Peyer's patch (tissue), 4 donors: ENCODE data around the gene COPG1. TPM values are rescaled to one million over a fixed set of nuclear protein-coding genes. Genes with fewer than 3 reads are reported as not detected.
"Not testable (repeated sequence)": the region's sequence is repeated elsewhere in the genome, so short reads cannot be mapped to it uniquely, and the experiment has no call there.

Source experiments
- DNase-seq, 3 donors: peaks; one replicate each; pipeline ENCODE4 v3.0.0-alpha.2; 2017 to 2019
- H3K27ac ChIP-seq, 4 donors: fragments of 200-600 bp; sonication (generic); one replicate each; pipeline ENCODE4 v1.5.1; 2016 to 2019
- H3K27me3 ChIP-seq, 2 donors: fragments of 200-600 bp; sonication (generic); one replicate each; pipeline ENCODE4 v1.5.1; 2019
- H3K36me3 ChIP-seq, 3 donors: fragments of 200-600 bp; sonication (generic); one replicate each; pipeline ENCODE4 v1.5.1; 2016 to 2019
- H3K4me1 ChIP-seq, 4 donors: fragments of 200-600 bp; sonication (generic); one replicate each; pipeline ENCODE4 v1.5.1; 2016 to 2019
- H3K4me3 ChIP-seq, 4 donors: fragments of 200-600 bp; sonication (generic); 1 replicate in 3 of 4; 2 replicates in 1 of 4; pipeline ENCODE4 v1.5.1; 2016 to 2019; ENCODE audit warnings: mild to moderate bottlenecking in 1 of 4
- H3K9me3 ChIP-seq, 4 donors: fragments of 200-600 bp; sonication (generic); one replicate each; pipeline ENCODE4 v1.5.1; 2016 to 2019; ENCODE audit warnings: mild to moderate bottlenecking in 1 of 4
- CTCF ChIP-seq, 6 experiments: fragments of 450-650 bp in 4 of 6; fragments of 200-600 bp in 2 of 6; sonication (generic) in 1 of 6; IDR thresholded peaks; one replicate each; pipeline ENCODE4 v1.5.1; 2017 to 2019; ENCODE audit warnings: antibody characterized with exemption in 6 of 6, mild to moderate bottlenecking in 3 of 6, moderate library complexity in 1 of 6
- POLR2A ChIP-seq, 2 donors: fragments of 450-650 bp; IDR thresholded peaks; one replicate each; pipeline ENCODE4 v1.5.1; 2017; ENCODE audit warnings: antibody characterized with exemption in 2 of 2, mild to moderate bottlenecking in 2 of 2, moderate library complexity in 2 of 2
- total RNA-seq, 4 donors: library from RNA; depleted of rRNA; stranded (reverse); fragments of >200 nt; gene quantifications; one replicate each; pipeline ENCODE4 v1.1.0, GENCODE V29; 2016

Gene COPG1
- total RNA-seq, 4 donors from 2014 or later: 120 to 220 (median 176) TPM

GRCh38 chr3:129263161-129263910 lies 13.9 kb downstream of the COPG1 start:
- Histone ChIP-seq H3K36me3 (peaks cover 0 to 99% (median 9%) of the 10 kb centered on the region in 3 donors), H3K27ac (no peak overlapping the region), H3K9me3 (no peaks in the 10 kb centered on the region), H3K4me3 (no peak overlapping the region), H3K27me3 (no peaks in the 10 kb centered on the region), H3K4me1 (no peaks in the 10 kb centered on the region)
- peak in 1 of 3 donors; percentile 22 for DNase-seq
- TF ChIP-seq POLR2A (IDR thresholded peaks at IDR 0.05) (no peak), CTCF (IDR thresholded peaks at IDR 0.05) (no peak)

- peaks cover 0 to 100% (median 9%) of the 10 kb centered on the region in 3 donors for H3K36me3 ChIP-seq
Observed at GRCh38 chr3:129264994-129265393, 15.6 kb downstream of the COPG1 start.

GRCh38 chr3:129266651-129267050 lies 17.2 kb downstream of the COPG1 start:
- Histone ChIP-seq H3K36me3 (peaks cover 0 to 100% (median 7%) of the 10 kb centered on the region in 3 donors), H3K27me3 (no peaks in the 10 kb centered on the region), H3K4me3 (no peak overlapping the region), H3K27ac (no peak overlapping the region), H3K4me1 (no peaks in the 10 kb centered on the region), H3K9me3 (no peaks in the 10 kb centered on the region)
- peak in 1 of 3 donors; percentile 44 for DNase-seq
- no peak for TF ChIP-seq POLR2A (IDR thresholded peaks at IDR 0.05)
- TF ChIP-seq CTCF (IDR thresholded peaks at IDR 0.05): no peak

More at GRCh38 chr3:129264994-129265393, 15.6 kb downstream of the COPG1 start:
- peak in 1 of 3 donors; percentile 21 for DNase-seq
- not testable (repeated sequence) for H3K4me3 ChIP-seq, H3K27me3 ChIP-seq, H3K27ac ChIP-seq, H3K4me1 ChIP-seq, H3K9me3 ChIP-seq

- Histone ChIP-seq H3K4me3 (no peak overlapping the region), H3K27ac (no peak overlapping the region), H3K4me1 (no peaks in the 10 kb centered on the region), H3K27me3 (no peaks in the 10 kb centered on the region), H3K9me3 (no peaks in the 10 kb centered on the region), H3K36me3 (peaks cover 0 to 100% (median 7%) of the 10 kb centered on the region in 3 donors)
- DNase-seq: peak in 1 of 3 donors; percentile 38
- TF ChIP-seq CTCF (IDR thresholded peaks at IDR 0.05) (no peak), POLR2A (IDR thresholded peaks at IDR 0.05) (no peak)
Observed at GRCh38 chr3:129268396-129268795, 19.0 kb downstream of the COPG1 start.

GRCh38 chr3:129271674-129272073 lies 22.3 kb downstream of the COPG1 start:
- TF ChIP-seq POLR2A (IDR thresholded peaks at IDR 0.05) (no peak), CTCF (IDR thresholded peaks at IDR 0.05) (no peak)
- DNase-seq: peak in 1 of 3 donors; percentile 6
- H3K4me3 ChIP-seq: no peak overlapping the region
- H3K36me3 ChIP-seq: peaks cover 0 to 98% (median 6%) of the 10 kb centered on the region in 3 donors
- H3K9me3 ChIP-seq: no peaks in the 10 kb centered on the region
- peaks cover 0 to under 1% (median 0%) of the 10 kb centered on the region in 4 donors for H3K4me1 ChIP-seq
- no peak overlapping the region for H3K27ac ChIP-seq
- H3K27me3 ChIP-seq: no peaks in the 10 kb centered on the region

GRCh38 chr3:129276385-129276784 lies 27.0 kb downstream of the COPG1 start:
- Histone ChIP-seq H3K27ac (no peak overlapping the region), H3K4me1 (peaks cover 0 to 19% (median 6%) of the 10 kb centered on the region in 4 donors), H3K27me3 (no peaks in the 10 kb centered on the region), H3K4me3 (no peak overlapping the region), H3K9me3 (no peaks in the 10 kb centered on the region), H3K36me3 (peaks cover 0 to 62% (median 0%) of the 10 kb centered on the region in 3 donors)
- TF ChIP-seq CTCF (IDR thresholded peaks at IDR 0.05) (no peak), POLR2A (IDR thresholded peaks at IDR 0.05) (no peak)
- DNase-seq: peak in 2 of 3 donors; percentile 81 to 86
